ENCODE data around the gene C3orf20. TPM values are rescaled to one million over a fixed set of nuclear protein-coding genes. Genes with fewer than 3 reads are reported as not detected.
A peak's percentile ranks its signal among the peaks of the same experiment; 100 is the strongest.

Gene C3orf20
- total and polyA plus RNA-seq, 7 experiments from 2014 or later = 0.05 to 0.81 (median 0.29) TPM; not detected in 1

DNA sequence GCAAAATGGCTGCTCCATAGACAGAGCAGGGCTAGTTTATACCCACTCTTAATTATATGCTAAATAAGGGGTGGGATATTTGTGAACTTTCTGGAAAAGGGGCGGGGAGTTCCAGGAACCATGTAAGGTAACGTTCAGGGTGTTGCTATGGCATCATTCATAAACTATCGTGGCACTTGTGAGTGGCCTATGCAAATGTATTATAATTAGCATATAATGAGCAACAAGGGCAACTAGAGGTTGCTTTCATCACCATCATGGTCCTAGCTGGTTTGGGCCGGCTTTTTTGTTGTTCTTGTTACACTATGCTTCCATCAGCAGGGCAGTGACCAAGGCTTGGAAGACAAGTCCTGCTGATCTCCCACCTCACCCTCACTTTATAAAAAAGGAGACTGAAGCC is 100.6 kb downstream of the C3orf20 start:
- POLR2A ChIA-PET = interaction anchor here (0.6 kb wide), 1 partner anchor 549 kb away, joined by 3 read pairs; no protein-coding TSS in a partner anchor
- no peaks in the 10 kb centered on the region for H3K4me1 ChIP-seq (ENCODE audit: control insufficient read depth in 2 of 2, insufficient read depth in 2 of 2, low read length in 2 of 2)
- no peak overlapping the region for H3K27ac ChIP-seq (ENCODE audit: low read depth, low read length)
- DNase-seq (peak in 1 of 9 donors; percentile 9), ATAC-seq (no peak)
- H3K36me3 ChIP-seq (ENCODE audit: control insufficient read depth in 2 of 3, insufficient read depth in 3 of 3, low read length in 3 of 3) = no peaks in the 10 kb centered on the region
- CTCF ChIA-PET = no interaction called here
- no peak overlapping the region for H3K27ac Mint-ChIP-seq
- no peaks in the 10 kb centered on the region for H3K27me3 ChIP-seq (ENCODE audit: control insufficient read depth in 2 of 2, insufficient read depth in 2 of 2, low read length in 2 of 2)
- no peak overlapping the region for H3K4me3 Mint-ChIP-seq
- peaks cover 0 to 26% (median 9%) of the 10 kb centered on the region in 11 donors for H3K9me3 Mint-ChIP-seq
- H3K36me3 Mint-ChIP-seq = peaks cover 0 to 5% (median 0%) of the 10 kb centered on the region in 5 donors
- intact Hi-C loops (cut with micrococcal nuclease) = no loop called here
- H3K4me3 ChIP-seq (ENCODE audit: low read length) = no peak overlapping the region
- H3K27me3 Mint-ChIP-seq = peaks cover 0 to 9% (median 6%) of the 10 kb centered on the region in 5 donors
- peaks cover 0 to 2% (median 0%) of the 10 kb centered on the region in 3 experiments for H3K9me3 ChIP-seq (ENCODE audit: control insufficient read depth in 2 of 3, low read length in 3 of 3)
- H3K4me1 Mint-ChIP-seq = no peaks in the 10 kb centered on the region

DNA sequence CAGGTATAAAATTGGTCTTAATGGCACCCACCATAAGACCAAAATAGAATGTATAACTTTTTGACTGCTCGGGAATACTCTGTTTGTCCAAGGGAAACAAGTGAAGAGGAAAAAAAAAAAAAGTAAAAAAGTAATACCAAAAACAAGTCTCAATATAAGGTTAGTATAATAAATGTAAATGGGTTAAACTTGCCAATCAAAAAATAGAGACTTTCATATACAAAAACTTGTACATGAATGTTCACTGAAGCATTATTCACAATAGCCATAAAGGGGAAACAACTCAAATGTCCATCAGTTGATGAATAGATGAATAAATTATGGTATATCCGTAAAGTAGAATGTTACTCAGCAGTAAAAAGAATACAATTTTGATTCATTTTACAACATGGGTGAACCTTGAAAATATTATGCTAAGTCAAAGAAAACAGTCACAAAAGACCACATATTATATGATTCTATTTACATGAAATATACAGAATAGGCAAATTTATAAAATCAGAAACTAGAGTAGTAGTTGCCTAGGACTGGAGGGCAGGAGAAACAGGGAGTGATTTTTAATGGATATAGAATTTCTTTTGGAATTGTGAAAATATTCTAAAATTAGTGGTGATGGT is 104.2 kb downstream of the C3orf20 start:
- CTCF ChIA-PET = interaction anchor here (1.3 kb wide), 1 partner anchor 142 kb away, joined by 3 read pairs; no protein-coding TSS in a partner anchor
- no peak overlapping the region for H3K4me3 Mint-ChIP-seq
- Histone ChIP-seq H3K27me3 (ENCODE audit: control insufficient read depth in 2 of 2, insufficient read depth in 2 of 2, low read length in 2 of 2) (no peaks in the 10 kb centered on the region), H3K4me1 (ENCODE audit: control insufficient read depth in 2 of 2, insufficient read depth in 2 of 2, low read length in 2 of 2) (no peaks in the 10 kb centered on the region), H3K36me3 (ENCODE audit: control insufficient read depth in 2 of 3, insufficient read depth in 3 of 3, low read length in 3 of 3) (no peaks in the 10 kb centered on the region), H3K9me3 (ENCODE audit: control insufficient read depth in 2 of 3, low read length in 3 of 3) (peaks cover 0 to 2% (median 0%) of the 10 kb centered on the region in 3 experiments), H3K27ac (ENCODE audit: low read depth, low read length) (no peak overlapping the region), H3K4me3 (ENCODE audit: low read length) (no peak overlapping the region)
- H3K27ac Mint-ChIP-seq = no peak overlapping the region
- no peaks in the 10 kb centered on the region for H3K4me1 Mint-ChIP-seq
- H3K36me3 Mint-ChIP-seq = peaks cover 0 to 5% (median 0%) of the 10 kb centered on the region in 5 donors
- ATAC-seq (no peak), DNase-seq (no peak)
- intact Hi-C loops (cut with micrococcal nuclease) = no loop called here
- H3K27me3 Mint-ChIP-seq = peaks cover 0 to 22% (median 6%) of the 10 kb centered on the region in 5 donors
- H3K9me3 Mint-ChIP-seq = peaks cover 0 to 26% (median 9%) of the 10 kb centered on the region in 11 donors
- POLR2A ChIA-PET = no interaction called here

DNA sequence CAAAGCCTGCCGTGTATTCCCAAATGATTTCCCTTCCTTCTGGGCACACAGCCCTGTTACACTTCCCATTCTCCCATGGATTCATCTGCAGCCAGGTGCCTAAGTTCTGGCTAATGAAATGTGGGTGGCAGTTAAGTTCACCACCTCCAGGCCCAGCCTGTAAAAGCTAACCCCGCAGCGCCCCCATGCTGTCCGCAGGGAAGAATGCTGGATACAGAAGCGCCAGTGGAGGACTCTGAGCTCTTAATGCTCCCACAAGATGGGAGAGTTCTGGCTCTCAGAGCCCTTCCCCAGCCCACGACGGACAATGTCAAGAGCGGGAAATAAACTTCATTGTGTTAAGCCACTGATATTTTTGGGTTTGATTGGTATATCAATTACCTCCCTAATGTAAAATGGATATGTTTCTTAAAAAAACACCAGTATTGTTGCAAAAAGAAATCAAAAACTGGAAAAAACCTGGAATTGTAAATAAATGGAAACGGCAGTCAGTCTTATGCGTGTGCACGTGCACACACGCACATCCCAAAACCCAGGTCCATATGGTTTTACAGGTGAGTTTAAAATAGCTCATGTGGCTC is 106.1 kb downstream of the C3orf20 start:
- Mint-ChIP-seq H3K4me1 (no peaks in the 10 kb centered on the region), H3K27ac (no peak overlapping the region), H3K36me3 (peaks cover 0 to 5% (median 0%) of the 10 kb centered on the region in 5 donors), H3K9me3 (peaks cover 0 to 26% (median 9%) of the 10 kb centered on the region in 11 donors), H3K4me3 (no peak overlapping the region), H3K27me3 (peaks cover 0 to 22% (median 11%) of the 10 kb centered on the region in 5 donors)
- Histone ChIP-seq H3K4me3 (ENCODE audit: low read length) (no peak overlapping the region), H3K36me3 (ENCODE audit: control insufficient read depth in 2 of 3, insufficient read depth in 3 of 3, low read length in 3 of 3) (no peaks in the 10 kb centered on the region), H3K4me1 (ENCODE audit: control insufficient read depth in 2 of 2, insufficient read depth in 2 of 2, low read length in 2 of 2) (no peaks in the 10 kb centered on the region), H3K9me3 (ENCODE audit: control insufficient read depth in 2 of 3, low read length in 3 of 3) (peaks cover 0 to 2% (median 0%) of the 10 kb centered on the region in 3 experiments), H3K27me3 (ENCODE audit: control insufficient read depth in 2 of 2, insufficient read depth in 2 of 2, low read length in 2 of 2) (no peaks in the 10 kb centered on the region), H3K27ac (ENCODE audit: low read depth, low read length) (no peak overlapping the region)
- DNase-seq = no peak
- intact Hi-C loops (cut with micrococcal nuclease) = loop anchor here in 1 of 2 donors (2.0 to 10.0 kb wide), 2 partner anchors 106 to 146 kb away; partner anchors contain the start of gene C3orf20
- no peak for ATAC-seq
- ChIA-PET POLR2A (no interaction called here), CTCF (interaction anchor here (0.6 to 0.9 kb wide), 2 partner anchors 11 to 1000 kb away, joined by 3 to 4 read pairs; no protein-coding TSS in a partner anchor)

DNA sequence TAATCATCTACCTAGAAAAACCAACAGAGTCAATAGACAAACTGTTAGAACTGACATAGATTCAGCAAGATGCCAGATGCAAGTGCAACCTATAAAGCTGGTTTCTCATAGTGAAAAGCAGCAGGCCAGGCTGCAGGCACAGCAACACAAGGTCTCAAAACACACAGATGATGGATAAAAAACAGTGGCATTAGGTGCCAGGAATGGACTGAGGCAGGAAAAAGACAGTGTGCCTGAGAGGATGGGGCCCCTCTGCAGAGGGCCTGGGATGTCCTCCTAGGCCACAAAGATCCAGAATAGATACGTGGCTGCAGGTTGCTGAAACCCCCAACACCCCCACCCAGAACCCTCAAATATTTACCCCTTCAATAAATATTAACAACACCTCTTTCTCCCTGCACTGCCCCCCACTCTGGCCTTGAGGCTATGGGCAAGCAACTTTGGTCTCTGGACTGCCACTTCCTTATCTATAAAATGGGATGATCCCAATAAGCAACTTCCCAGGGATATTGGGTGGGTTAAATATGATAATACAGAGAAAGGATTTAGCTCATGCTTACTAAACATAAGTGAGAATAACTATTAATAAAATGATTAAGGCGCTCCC is 108.6 kb downstream of the C3orf20 start:
- no peaks in the 10 kb centered on the region for H3K4me1 ChIP-seq (ENCODE audit: control insufficient read depth in 2 of 2, insufficient read depth in 2 of 2, low read length in 2 of 2)
- no peak for ATAC-seq
- CTCF ChIA-PET = interaction anchor here (1.4 kb wide), 1 partner anchor 138 kb away, joined by 4 read pairs; no protein-coding TSS in a partner anchor
- Mint-ChIP-seq H3K9me3 (peaks cover 0 to 13% (median 8%) of the 10 kb centered on the region in 11 donors), H3K36me3 (peaks cover 0 to 4% (median 0%) of the 10 kb centered on the region in 5 donors), H3K4me3 (no peak overlapping the region), H3K27me3 (peaks cover 0 to 23% (median 18%) of the 10 kb centered on the region in 5 donors), H3K27ac (no peak overlapping the region), H3K4me1 (no peaks in the 10 kb centered on the region)
- DNase-seq = no peak
- H3K36me3 ChIP-seq (ENCODE audit: control insufficient read depth in 2 of 3, insufficient read depth in 3 of 3, low read length in 3 of 3) = no peaks in the 10 kb centered on the region
- POLR2A ChIA-PET = no interaction called here
- intact Hi-C loops (cut with micrococcal nuclease) = loop anchor here in 1 of 2 donors (10.0 kb wide), 1 partner anchor 109 kb away; the partner anchor contains the start of gene C3orf20
- no peak overlapping the region for H3K4me3 ChIP-seq (ENCODE audit: low read length)
- H3K27me3 ChIP-seq (ENCODE audit: control insufficient read depth in 2 of 2, insufficient read depth in 2 of 2, low read length in 2 of 2) = no peaks in the 10 kb centered on the region
- H3K27ac ChIP-seq (ENCODE audit: low read depth, low read length) = no peak overlapping the region
- H3K9me3 ChIP-seq (ENCODE audit: control insufficient read depth in 2 of 3, low read length in 3 of 3) = peaks cover 0 to 2% (median 0%) of the 10 kb centered on the region in 3 experiments

DNA sequence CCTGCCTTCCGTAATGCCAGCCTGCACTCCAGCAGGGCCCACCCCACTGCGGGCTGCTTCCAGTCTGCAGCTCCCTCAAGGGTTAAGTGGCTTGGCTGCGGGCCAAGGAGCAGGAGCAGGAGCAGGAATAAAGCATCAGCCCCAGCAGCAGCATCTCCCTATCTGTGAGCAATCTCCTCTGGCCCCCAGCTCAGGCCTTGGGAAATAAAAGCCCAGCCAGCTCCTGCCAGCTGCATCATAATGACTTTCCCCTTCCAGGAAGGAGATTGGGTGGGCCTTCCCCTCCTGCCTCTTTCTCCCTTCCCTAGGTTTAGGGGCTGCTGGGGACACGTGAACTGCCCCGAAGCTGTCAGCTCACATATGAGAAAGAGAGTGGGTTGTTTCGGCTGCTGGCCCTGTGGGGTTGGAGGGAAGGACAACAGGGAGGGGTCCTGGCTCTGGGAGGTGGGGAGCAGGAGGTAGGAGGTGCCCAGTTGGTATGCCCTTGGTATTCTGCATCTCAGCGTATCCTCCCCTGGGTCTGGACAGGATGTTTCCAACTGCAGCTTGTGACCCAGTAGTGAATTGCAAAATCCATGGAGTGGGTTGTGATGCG is 109.2 kb downstream of the C3orf20 start:
- H3K36me3 ChIP-seq (ENCODE audit: control insufficient read depth in 2 of 3, insufficient read depth in 3 of 3, low read length in 3 of 3) = no peaks in the 10 kb centered on the region
- H3K27ac Mint-ChIP-seq = no peak overlapping the region
- no peaks in the 10 kb centered on the region for H3K27me3 ChIP-seq (ENCODE audit: control insufficient read depth in 2 of 2, insufficient read depth in 2 of 2, low read length in 2 of 2)
- ATAC-seq = no peak
- CTCF ChIA-PET = interaction anchor here (1.4 kb wide), 1 partner anchor 138 kb away, joined by 4 read pairs; no protein-coding TSS in a partner anchor
- H3K4me3 ChIP-seq (ENCODE audit: low read length) = no peak overlapping the region
- no peaks in the 10 kb centered on the region for H3K4me1 ChIP-seq (ENCODE audit: control insufficient read depth in 2 of 2, insufficient read depth in 2 of 2, low read length in 2 of 2)
- H3K4me3 Mint-ChIP-seq = no peak overlapping the region
- no peaks in the 10 kb centered on the region for H3K9me3 ChIP-seq (ENCODE audit: control insufficient read depth in 2 of 3, low read length in 3 of 3)
- intact Hi-C loops (cut with micrococcal nuclease) = loop anchor here in 1 of 2 donors (10.0 kb wide), 1 partner anchor 109 kb away; the partner anchor contains the start of gene C3orf20
- H3K27me3 Mint-ChIP-seq = peaks cover 0 to 20% (median 16%) of the 10 kb centered on the region in 5 donors
- H3K36me3 Mint-ChIP-seq = no peaks in the 10 kb centered on the region
- DNase-seq = no peak
- H3K9me3 Mint-ChIP-seq = peaks cover 0 to 7% (median 3%) of the 10 kb centered on the region in 11 donors
- H3K4me1 Mint-ChIP-seq = peaks cover 0 to 3% (median 0%) of the 10 kb centered on the region in 7 donors
- no peak overlapping the region for H3K27ac ChIP-seq (ENCODE audit: low read depth, low read length)
- POLR2A ChIA-PET = no interaction called here

Measured in naive thymus-derived CD4-positive, alpha-beta T cell (primary cell).